HG03039 (cell line): ENCODE data around the gene FCHSD1.

Experiments used
- ATAC-seq: cut with Tn5 transposase; IDR thresholded peaks from one replicate; pipeline ENCODE4 v1.9.1; 2021; ENCODE audit warnings: mild to moderate bottlenecking, moderate library complexity; ENCODE audit not compliant: unreplicated experiment

FCHSD1 gene

DNA sequence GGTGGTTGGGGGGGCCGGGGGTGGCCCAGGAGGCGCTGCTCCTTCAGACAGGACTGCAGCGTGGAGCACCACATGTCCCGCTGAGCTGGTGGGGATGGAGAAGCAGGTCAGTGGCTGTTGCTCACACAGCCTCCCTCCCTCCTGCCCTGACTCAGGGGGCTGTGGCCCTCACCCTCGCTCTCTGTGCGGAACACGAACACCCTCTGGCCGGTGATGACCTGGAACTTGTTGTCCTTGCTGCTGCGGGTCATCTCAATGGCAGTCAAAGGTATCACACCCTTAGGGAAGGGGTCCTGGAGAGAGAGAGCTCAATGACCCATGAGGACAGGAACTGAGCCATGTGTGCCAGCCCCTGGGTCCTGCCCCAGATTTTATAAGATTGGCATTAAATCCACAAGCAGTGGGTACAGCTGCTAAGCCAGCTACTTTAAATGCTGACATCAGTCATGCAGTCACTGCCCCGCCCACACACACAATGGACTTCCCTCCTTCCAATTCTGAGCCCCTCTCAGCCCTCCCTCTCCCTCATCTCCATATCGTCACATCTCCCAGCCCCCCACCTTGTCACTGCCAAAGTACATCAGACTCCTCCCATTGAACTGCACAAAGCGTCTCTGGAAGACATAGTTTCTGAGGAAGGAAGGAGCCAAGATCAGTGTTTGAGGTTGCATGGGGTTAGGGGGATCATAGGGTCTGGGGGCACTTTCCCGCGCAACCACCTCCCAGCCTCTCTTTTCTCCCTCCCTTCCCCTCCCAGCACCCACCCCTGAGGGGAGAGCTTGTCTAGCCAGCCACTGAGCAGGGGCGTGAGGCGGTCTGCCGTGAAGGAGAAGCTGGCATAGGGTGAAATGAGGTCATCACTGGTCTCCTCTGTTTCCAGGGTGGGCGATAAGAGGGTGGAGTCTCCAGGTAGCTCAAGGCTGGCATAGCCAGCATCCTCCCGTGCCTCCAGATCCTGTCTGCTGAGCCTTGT lies 21.9 kb upstream of the FCHSD1 start:
- no peak for ATAC-seq

DNA sequence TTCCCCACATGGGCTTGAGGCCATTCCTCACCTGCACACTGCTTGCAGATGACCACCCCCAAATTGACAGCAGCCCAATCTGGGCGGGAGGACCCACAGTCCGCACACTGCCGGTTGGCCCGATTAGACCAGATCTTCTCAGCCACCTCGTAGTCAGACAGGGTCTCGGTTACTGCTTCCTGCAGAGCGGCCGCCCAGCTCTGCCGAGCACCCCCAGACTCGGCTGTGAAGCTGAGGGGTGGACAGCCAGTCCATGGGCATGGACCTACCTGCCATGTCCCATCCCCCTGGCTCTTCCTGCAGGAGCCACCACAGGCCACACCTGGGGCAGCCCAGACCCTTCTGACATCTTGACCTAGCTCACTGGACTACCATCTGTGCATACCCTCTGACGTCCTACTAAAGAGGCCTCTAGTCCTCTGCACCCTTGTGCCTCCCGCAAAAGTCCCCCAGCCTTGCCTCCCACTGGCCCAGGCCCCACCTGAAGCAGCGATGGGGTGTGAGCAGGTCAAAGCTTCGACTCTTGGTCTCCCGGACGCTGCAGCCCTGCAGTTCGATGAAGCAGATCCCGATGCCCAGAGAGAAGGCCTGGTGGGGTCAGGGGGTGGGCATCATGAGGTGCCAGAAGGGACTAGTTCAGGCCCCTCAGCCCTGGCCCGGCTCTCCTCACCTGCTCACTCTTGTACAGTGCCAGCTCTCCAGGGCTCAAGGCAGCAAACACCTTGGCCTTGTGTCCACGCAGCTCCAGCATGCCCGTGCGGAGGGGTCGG lies 21.0 kb upstream of the FCHSD1 start:
- ATAC-seq, result no peak

DNA sequence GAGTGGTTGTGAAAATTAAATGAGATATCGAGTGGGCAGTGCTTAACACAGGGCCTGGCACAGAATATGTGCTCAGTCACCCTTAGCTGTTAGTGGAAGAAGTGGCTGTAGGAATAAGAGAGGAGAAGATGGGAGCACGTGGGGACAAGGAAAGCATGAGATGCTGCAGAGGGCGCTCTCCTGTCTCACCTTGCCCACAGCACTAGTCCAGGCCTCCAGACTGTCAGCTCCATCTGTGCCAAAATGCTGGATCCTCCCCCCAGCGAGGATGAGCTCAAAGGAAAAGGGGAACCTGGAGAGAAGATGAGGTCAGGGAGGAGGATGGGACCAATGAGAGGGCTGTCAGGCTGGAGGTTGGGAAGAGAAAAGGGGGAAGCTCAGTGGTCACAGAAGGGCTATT lies 18.3 kb upstream of the FCHSD1 start:
- no peak for ATAC-seq

DNA sequence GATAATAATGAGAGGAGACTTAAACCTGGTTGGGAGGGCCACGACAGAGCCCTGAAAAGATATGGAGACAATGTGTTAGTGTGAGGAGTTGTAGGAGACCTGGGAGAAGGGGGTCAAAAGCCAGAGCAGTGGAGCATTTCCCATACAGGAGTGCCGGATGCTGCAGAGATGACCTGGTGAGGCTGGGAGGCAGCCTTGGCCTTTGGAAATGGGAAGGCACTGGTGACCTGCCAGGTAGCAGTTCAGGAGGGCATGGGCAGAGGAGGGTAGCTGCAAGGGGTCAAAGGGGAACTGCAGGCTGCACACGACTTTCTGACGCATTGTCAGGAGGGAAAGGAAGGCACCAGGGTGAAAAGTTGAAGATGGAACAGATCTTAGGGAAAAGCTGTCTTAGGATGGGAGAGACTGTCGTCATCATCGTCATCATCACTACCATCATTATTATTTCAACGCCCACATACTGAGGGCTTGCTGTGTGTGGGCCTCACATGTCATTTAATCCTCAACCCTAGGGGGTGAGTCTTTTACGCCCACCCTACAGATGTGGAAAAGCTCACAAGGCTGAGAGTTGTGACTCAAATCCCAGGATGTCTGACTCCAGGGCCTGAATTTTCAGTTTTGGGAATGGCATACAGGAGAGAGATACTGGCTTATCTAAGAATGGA lies 17.5 kb upstream of the FCHSD1 start:
- no peak for ATAC-seq

DNA sequence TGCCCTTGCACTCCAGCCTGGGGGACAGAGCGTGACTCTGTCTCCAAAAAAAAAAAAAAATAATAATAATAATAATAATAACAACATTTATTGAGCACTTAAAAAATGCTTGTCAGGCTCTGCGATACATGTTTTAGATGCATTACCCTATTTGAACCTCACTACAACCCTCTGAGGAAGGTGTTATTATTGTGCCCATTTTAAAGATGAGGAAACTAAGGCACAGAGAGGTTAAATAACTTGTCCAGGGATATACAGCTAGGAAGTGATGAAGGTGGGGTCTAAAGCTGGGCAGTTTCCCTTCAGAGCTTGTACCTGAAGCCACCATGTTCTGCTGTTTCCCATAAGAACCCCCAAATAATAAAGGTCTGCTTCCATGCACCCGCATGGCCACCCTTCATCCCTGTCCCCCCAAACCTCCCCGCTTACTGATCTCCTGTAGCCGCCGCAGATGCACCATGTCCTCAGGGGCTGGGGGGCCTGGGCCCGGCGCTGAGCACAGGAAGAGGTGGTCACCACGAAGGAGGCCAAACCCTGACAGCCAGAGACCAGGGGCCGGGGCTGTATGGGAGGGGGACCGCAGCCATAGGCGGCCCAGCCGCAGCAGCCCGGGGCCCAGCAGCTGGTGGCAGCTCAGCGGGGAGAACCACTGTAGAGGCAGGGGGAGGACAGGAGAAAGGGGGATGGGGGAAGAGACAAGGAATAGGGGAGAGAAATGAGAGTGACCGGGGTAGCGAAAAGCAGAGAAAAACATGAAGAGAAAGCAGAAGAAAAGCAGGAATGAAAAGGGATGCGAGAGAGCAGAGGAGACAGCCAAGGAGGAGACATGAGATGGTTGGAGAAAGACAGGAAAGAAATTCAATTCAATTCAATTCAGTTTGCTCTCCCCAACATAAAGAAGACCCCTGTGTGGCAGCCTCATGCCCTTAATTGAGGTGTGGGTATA lies 15.1 kb upstream of the FCHSD1 start:
- no peak for ATAC-seq

DNA sequence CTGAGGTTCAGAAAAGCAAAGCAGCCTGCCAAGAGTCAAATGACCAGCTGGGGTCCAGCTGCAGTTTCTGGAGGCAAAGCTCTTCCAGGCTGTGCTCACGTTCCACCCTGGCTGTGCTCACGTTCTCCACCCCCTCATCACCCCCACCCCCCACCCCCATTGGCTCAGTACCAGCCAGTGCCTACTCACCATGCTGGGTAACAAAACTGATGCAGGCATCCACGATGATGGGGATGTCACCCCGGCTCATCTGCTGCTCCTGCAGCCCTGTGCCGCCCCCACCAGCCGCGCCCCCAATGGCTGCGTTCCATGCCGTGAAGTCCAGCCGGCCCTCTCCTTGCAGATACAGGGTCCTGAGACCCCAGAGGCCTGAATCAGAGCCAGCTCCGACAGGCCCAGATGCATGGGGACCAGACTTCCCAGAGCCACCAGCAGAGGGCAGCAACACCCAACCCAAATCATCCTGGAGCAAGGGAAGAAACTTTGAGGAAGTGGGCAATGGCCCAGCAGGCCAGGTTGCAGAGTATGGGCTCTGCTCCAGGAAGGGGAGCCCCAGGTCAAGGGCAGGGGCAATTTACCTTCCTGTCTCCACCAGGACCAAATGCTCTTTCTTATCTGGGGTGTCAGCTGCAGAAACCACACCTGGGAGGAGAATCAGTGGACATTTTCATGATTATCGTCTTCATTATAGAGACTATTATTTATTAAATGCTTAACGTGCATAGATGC lies 13.7 kb upstream of the FCHSD1 start:
- peak; percentile 87 for ATAC-seq

DNA sequence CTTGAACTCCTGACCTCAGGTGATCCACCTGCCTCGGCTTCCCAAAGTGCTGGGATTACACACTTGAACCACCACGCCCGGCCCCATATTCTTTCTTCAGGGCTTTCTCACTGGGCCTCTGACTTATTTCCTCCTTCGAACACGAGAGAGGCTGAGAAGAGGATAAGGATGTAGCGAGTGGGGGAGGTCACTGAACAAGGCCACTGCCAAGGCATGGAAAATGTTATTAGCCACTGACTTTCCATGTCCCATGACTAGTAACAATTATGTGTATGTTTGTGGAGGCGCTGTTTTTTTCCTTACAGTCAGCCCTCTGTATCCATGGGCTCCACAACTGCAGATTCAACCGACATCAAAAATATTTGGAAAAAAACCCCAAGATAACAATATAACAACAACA lies 12.3 kb upstream of the FCHSD1 start:
- ATAC-seq, result no peak

DNA sequence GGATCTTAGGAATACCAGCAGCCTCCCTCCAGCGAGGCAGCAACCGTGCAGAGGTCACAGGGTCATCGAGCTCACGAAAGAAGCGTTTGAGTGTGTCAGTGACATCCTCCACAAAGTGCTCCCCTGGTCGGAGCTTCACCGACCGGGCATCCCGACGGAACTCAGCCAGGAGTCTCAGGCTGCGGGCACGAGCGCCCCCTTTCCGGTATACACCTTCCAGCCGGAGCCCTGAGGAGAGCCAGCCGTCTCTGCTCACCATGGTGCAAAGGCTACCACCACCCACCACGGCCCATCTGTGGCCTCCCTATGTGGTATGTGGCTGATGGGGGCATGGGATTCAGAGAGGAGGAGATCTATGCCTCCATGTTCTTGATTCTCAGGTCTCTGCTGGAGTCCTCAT lies 10.8 kb upstream of the FCHSD1 start:
- ATAC-seq, result no peak

DNA sequence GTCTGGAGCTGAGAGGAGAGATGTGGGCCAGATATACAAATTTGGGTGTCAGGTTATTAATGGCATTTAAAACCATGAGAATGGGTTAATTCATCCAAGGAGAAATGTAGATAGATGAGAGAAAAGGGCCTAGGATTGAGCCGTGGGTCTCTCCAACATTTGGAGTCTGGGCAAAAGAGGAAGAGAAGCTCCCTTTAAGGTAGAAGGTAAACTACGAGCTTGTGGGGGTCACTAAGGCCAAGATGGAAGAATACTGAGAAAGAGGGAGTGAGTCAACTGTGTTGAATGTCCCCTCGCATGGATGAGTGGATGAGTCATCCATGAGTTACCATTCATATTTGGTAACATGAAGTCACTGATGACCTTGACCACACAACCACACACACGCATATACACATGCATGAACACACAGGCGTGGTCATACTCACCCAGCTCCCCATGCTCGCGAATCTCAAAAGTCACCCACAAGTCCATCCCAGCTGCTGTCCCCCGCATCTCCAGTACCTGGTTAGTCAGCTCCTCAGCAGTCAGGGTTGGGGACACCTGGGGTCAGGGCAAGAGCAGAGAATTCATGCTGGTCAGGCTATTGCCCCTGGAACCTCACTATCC lies 6.8 kb upstream of the FCHSD1 start:
- ATAC-seq, result peak; percentile 41

DNA sequence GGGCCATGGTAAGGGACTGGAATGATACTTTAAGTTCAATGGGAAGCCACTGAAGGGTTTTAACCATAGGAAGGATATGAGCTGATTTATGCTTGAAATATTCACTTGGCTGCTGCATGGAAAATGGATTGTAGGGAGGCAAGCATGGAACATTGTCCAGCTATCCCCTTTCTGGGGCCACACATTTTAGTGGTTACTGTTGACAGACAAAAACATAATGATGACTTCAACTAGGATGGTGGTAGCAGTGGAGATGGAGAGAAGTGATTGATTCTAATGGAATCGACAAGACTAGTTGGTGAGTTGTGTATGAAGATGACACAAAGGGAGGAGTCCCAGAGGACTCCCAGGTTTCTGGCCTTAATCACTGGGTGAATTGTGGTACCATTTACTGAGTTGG lies 6.2 kb upstream of the FCHSD1 start:
- ATAC-seq, result no peak

DNA sequence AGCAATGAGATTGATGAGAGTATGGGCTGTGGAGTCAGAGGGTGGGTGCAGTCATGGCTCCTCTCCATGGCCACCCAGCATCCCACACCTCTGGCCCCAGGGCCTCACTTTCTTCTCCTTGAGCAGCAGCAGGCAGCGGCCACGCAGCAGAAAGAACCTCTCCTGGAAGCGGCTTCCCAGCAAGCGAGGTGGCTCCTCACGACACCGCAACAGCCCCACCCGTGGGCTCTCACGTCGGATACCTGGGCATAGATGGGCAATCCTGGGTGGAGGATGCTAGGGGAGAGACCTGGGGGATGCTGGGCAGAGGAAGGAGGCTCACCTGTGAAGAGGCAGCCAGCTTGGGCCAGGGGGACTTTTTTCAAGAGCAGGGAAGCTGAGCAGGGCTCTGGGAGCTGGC lies 5.2 kb upstream of the FCHSD1 start:
- ATAC-seq, result no peak

DNA sequence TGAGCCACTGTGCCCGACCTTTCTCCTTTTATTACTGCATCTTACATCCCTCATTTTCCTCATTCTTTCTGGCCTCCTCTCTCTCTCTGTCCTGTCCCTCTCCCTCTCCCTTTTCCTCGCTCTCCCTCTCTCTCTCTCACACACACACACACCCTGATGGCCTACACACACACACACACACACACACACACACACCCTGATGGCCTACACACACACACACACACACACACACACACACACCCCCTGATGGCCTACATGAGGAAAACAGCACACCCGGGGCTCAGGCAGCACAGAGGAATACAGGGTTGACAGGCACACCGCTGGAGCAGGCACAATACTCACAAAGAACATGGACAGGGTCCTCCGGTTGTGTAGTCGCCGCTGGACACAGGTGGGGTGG lies 3.8 kb upstream of the FCHSD1 start:
- no peak for ATAC-seq

DNA sequence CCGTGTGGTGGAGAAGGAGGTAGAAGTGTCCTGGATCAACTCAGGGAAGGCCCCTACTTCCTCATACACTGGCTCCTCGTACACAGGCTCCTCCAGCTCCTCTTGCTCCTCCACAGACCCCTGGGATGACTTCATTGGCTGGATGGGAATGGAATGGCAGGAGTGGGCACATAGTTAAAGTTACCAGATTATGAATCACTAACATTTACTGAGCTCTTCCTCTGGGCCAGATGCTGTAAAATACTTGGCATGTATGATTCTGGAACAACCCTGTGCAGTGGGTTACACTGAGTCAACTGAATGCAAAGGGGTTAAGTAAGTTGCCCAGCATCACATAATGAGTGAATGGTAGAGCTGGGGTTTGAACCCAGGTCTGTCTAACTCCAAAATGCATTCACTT lies 3.1 kb upstream of the FCHSD1 start:
- ATAC-seq, result no peak

DNA sequence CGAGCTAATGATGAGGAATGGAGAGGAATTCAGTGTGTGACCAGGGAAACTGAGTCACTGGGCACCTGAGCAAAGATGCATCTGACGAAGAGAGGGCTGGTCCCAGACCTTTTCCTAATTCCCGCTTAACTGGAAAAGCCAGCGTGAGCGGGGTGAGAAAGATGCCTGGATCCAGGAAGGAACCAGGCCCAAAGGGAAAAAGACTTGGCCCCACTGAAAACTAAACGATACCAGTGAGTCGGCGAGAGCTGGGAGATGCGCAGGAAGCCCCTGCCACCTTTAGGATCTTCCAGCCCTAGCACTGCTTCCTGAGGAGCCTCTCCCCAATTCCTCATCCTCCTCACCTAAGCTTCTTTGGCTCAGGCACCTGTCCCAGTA lies 499 bp upstream of the FCHSD1 start:
- ATAC-seq, result no peak

DNA sequence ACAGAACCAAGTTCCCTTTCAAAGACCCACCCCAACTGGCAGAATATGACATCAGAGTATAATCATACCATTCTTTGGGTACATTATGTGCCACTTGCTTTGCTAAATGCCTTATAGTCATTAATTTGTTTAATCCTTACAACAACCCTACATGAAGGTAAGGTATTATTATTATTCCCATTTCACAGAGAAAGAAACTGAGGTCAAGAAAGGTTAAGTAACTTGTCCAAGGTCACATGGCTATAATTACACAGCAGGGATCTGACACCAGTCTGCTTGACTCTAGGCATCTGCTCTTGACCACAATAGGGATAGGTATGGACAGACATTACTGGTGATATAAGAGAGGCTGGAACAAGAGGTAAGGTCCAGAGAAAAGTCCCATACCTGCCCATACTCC lies 1.2 kb downstream of the FCHSD1 start:
- no peak for ATAC-seq

DNA sequence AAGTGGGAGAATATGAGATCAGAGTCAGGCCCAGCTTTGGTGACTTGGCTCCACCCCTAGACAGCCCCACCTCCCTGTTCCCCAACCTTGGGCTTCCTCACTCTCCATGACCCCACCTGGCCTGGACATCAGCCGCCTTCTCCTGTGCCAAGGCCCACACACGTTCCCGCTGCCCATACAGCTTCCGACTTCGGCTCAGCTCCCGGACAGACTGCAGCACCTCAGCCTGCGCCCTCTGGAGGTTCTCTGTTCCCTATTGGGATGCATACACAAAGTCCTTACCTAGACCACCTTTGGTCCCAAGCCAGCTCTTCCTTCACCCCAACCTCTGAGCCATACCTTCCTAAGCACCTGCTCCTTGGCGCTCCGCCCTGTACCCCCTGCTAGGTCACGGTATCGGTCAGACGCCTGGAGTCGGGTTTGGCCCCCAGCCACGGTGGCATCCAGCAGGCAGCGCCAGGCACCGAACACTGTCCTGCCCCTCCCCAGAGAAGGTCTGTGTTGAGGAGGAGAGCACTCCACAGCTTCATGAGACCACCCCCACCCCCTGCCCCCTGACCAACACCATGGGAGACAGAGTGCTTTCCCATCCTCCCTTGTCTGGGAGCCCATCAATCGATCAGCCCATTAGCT lies 2.0 kb downstream of the FCHSD1 start:
- ATAC-seq, result no peak

DNA sequence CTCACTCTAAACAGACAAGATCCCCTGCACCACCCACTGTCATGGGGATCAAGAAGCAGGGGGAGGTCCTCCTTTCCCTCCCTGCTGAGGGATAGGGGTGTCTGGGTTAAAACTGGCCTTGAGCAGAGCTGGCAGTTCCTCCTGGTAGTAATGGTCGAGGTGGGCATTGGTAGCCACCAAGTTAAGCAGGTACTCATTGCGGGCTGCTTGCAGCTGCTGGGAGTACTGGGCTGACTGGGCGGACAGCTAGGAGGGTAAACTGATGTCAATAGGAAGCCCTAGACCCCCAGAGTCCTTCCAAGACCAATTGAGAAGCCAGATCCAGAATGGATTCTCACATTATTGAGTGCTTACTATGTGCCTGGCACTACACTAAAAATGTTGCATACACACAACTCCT lies 3.4 kb downstream of the FCHSD1 start:
- no peak for ATAC-seq

DNA sequence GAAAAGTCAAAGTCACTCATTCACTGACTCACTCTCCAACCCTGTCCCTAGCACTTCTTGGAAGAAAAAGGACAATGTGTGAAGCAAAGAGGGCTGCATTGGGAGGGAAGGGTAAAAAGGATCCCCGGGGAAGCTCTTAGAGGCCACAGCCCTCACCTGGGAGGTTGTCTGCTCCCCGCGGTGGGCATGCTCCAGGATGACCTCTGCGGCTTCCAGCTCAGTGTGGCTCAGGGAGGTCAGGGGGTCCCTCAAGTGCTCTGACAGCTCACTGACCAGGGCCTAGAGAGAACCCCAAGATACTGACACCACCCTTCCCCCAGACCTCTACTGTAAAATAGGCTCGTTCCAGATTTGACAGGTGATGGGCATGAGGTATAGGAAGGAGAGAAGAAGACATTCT lies 4.0 kb downstream of the FCHSD1 start:
- ATAC-seq, result no peak

DNA sequence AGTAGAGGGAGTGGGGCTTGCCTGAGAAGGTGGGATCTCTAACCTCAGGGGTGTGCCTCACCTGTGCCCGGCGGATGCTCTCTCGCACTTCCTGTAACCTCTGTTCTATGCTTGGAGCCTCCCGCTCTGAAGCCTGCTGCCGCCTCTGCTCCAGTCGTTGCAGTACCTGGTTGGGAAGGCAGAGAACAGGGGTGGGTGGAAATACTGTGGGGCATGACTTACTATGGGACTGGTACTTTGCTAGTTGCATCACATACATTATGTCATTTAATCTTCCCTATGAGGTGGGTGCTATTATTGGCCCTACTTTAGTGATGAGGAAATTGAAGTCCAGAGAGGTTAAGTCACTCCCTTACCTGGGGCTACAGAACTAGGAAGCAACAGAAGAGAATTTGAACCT lies 5.2 kb downstream of the FCHSD1 start:
- no peak for ATAC-seq
